ENCODE measurements around the gene ALDH3A1. TPM values are rescaled to one million over a fixed set of nuclear protein-coding genes. Genes with fewer than 3 reads are reported as not detected.

Gene ALDH3A1
- polyA plus RNA-seq, 3 donors = not detected

GRCh38 chr17:19750020-19750572 lies 2.0 kb upstream of the ALDH3A1 start:
- no peak overlapping the region for H3K27ac ChIP-seq (ENCODE audit: low read depth in 1 of 2, low read length in 2 of 2)
- no peaks in the 10 kb centered on the region for H3K79me2 ChIP-seq (ENCODE audit: insufficient read depth, low read length)
- peaks cover 20 to 22% of the 10 kb centered on the region in 2 donors for H3K4me1 ChIP-seq (ENCODE audit: control insufficient read depth in 1 of 2, insufficient read depth in 2 of 2, low read length in 2 of 2)
- TF ChIP-seq, protein P1, sequence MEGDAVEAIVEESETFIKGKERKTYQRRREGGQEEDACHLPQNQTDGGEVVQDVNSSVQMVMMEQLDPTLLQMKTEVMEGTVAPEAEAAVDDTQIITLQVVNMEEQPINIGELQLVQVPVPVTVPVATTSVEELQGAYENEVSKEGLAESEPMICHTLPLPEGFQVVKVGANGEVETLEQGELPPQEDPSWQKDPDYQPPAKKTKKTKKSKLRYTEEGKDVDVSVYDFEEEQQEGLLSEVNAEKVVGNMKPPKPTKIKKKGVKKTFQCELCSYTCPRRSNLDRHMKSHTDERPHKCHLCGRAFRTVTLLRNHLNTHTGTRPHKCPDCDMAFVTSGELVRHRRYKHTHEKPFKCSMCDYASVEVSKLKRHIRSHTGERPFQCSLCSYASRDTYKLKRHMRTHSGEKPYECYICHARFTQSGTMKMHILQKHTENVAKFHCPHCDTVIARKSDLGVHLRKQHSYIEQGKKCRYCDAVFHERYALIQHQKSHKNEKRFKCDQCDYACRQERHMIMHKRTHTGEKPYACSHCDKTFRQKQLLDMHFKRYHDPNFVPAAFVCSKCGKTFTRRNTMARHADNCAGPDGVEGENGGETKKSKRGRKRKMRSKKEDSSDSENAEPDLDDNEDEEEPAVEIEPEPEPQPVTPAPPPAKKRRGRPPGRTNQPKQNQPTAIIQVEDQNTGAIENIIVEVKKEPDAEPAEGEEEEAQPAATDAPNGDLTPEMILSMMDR (IDR thresholded peaks at IDR 0.05) = no peak
- no peak overlapping the region for H3K4me3 ChIP-seq (replicated peaks in 1 of 3; ENCODE audit: low read depth in 2 of 3, low read length in 3 of 3)
- no peak overlapping the region for H3K27ac Mint-ChIP-seq
- intact Hi-C loops (cut with micrococcal nuclease) = loop anchor here in 1 of 2 donors (10.0 kb wide), 1 partner anchor 95 kb away; no protein-coding TSS in a partner anchor
- H3K9ac ChIP-seq (ENCODE audit: insufficient read depth, low read length, poor library complexity, severe bottlenecking) = no peak overlapping the region
- H3K36me3 Mint-ChIP-seq = no peaks in the 10 kb centered on the region
- no peak overlapping the region for H3K4me3 Mint-ChIP-seq
- no peaks in the 10 kb centered on the region for H3K36me3 ChIP-seq (replicated peaks in 1 of 2; ENCODE audit: control insufficient read depth in 1 of 2, insufficient read depth in 2 of 2, low read length in 2 of 2)
- no peaks in the 10 kb centered on the region for H3K27me3 ChIP-seq (ENCODE audit: control insufficient read depth in 2 of 2, insufficient read depth in 2 of 2, low read length in 2 of 2)
- peaks cover 0 to 2% (median 0%) of the 10 kb centered on the region in 7 donors for H3K9me3 Mint-ChIP-seq
- no peaks in the 10 kb centered on the region for H4K20me1 ChIP-seq (ENCODE audit: insufficient read depth, low read length)
- WGBS (ENCODE audit: insufficient coverage) = 96% methylated on average over 8 of the region's 9 CpGs
- no peak for DNase-seq
- no peak overlapping the region for H3K4me2 ChIP-seq (replicated peaks; ENCODE audit: extremely low read depth, low read length, poor library complexity, severe bottlenecking)
- peaks cover 2 to 15% (median 3%) of the 10 kb centered on the region in 3 donors for H3K27me3 Mint-ChIP-seq (ENCODE audit: low read depth in 3 of 3)
- H3K4me1 Mint-ChIP-seq = peaks cover 21% of the 10 kb centered on the region
- no peak overlapping the region for H2AFZ ChIP-seq (ENCODE audit: insufficient read depth, low read depth, low read length, poor library complexity, severe bottlenecking)
- H3K9me3 ChIP-seq (replicated peaks in 1 of 2; ENCODE audit: control insufficient read depth in 1 of 2, insufficient read depth in 1 of 2, low read length in 2 of 2) = no peaks in the 10 kb centered on the region

DNA sequence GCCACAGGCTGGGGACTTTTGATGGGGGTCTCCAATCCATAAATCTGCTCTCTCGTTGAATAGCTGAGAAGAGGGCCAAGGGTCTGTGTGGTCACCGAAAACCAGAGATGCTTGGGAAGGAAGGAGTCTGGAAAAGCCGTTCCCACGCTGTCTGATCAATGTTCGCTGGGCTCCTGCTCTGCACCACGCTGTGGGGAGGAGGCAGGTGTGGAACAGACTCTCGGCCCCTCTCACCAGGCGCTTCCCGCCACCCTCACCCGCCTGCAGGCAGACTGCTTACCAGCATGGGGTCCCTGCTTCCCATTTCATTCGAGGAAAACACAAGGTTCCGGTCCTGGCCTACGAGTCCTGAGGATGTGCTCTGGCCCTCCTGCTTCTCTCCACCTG lies 702 bp upstream of the ALDH3A1 start:
- TF ChIP-seq, protein P1 (IDR thresholded peaks at IDR 0.05) = no peak
- H3K4me2 ChIP-seq (replicated peaks; ENCODE audit: extremely low read depth, low read length, poor library complexity, severe bottlenecking) = no peak overlapping the region
- H3K9me3 ChIP-seq (replicated peaks in 1 of 2; ENCODE audit: control insufficient read depth in 1 of 2, insufficient read depth in 1 of 2, low read length in 2 of 2) = no peaks in the 10 kb centered on the region
- Mint-ChIP-seq H3K9me3 (peaks cover 0 to 2% (median 0%) of the 10 kb centered on the region in 7 donors), H3K4me1 (peaks cover 25% of the 10 kb centered on the region), H3K36me3 (no peaks in the 10 kb centered on the region), H3K27me3 (ENCODE audit: low read depth in 3 of 3) (peaks cover 3 to 16% (median 6%) of the 10 kb centered on the region in 3 donors), H3K4me3 (no peak overlapping the region), H3K27ac (no peak overlapping the region)
- H3K9ac ChIP-seq (ENCODE audit: insufficient read depth, low read length, poor library complexity, severe bottlenecking) = no peak overlapping the region
- intact Hi-C loops (cut with micrococcal nuclease) = loop anchor here in 1 of 2 donors (5.0 kb wide), 1 partner anchor 46 kb away; no protein-coding TSS in a partner anchor
- no peaks in the 10 kb centered on the region for H4K20me1 ChIP-seq (ENCODE audit: insufficient read depth, low read length)
- H3K27me3 ChIP-seq (ENCODE audit: control insufficient read depth in 2 of 2, insufficient read depth in 2 of 2, low read length in 2 of 2) = no peaks in the 10 kb centered on the region
- no peak overlapping the region for H3K27ac ChIP-seq (ENCODE audit: low read depth in 1 of 2, low read length in 2 of 2)
- no peaks in the 10 kb centered on the region for H3K36me3 ChIP-seq (replicated peaks in 1 of 2; ENCODE audit: control insufficient read depth in 1 of 2, insufficient read depth in 2 of 2, low read length in 2 of 2)
- WGBS (ENCODE audit: insufficient coverage) = 85% methylated on average over 7 of the region's 13 CpGs
- H3K79me2 ChIP-seq (ENCODE audit: insufficient read depth, low read length) = no peaks in the 10 kb centered on the region
- H2AFZ ChIP-seq (ENCODE audit: insufficient read depth, low read depth, low read length, poor library complexity, severe bottlenecking) = no peak overlapping the region
- no peak overlapping the region for H3K4me3 ChIP-seq (replicated peaks in 1 of 3; ENCODE audit: low read depth in 2 of 3, low read length in 3 of 3)
- DNase-seq = no peak
- peaks cover 24% of the 10 kb centered on the region in 2 donors for H3K4me1 ChIP-seq (ENCODE audit: control insufficient read depth in 1 of 2, insufficient read depth in 2 of 2, low read length in 2 of 2)
